Stimulated activated CD8-positive, alpha-beta memory T cell treated with anti-CD3 and anti-CD28 coated beads, Interleukin-4, amount 100 ng/mL, for 48 hours (primary cell): ENCODE measurements around the gene CRTAC1.

Experiments
- DNase-seq: peaks from one replicate; pipeline ENCODE4 v3.0.0-alpha.2; 2020

The CRTAC1 gene

DNA sequence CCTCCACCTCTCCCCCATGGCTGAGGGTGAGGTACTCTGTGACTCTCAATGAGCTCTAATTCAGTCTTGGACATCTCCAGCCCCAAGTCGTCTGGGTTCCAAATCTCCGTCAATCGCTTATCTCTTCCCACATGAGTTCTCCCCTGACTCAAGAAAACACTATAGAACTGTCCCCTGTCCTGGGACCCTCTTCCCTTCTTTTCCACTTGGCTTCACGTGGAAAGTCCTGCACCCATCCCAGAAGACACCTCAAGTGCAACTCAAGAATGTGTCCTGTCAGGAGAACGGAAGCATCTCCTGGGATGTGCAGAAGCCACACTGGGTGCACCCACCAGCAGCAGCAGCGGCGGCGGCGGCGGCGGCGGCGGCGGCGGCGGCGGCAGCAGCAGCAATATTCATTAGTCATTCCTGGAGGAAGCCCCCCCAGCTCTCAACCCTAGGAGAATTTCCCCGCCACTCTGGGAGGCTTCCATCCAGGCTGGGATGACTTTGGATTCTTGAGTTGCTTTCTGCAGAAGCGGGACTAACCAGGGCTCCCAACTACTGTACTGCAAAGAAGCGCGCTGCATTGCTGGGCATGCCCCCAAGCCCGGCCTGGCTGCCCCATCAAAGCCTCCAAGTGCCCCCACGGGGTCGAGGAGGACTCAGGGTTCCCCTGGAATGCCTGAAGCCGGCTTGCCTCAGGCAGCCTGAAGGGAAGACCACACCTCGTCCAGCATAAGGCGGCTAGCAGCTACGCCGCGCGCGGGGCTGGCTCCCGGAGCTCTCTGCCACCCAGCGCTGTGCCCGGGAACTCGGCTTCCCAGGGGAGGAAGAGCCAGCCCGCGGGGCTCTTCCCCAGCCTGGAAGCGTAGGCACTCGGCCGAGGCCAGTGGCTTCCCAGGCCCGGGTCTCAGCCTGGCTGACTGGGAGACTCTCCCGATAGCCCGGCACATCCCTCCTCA, 1.0 kb downstream of the CRTAC1 start:
- DNase-seq: no peak

DNA sequence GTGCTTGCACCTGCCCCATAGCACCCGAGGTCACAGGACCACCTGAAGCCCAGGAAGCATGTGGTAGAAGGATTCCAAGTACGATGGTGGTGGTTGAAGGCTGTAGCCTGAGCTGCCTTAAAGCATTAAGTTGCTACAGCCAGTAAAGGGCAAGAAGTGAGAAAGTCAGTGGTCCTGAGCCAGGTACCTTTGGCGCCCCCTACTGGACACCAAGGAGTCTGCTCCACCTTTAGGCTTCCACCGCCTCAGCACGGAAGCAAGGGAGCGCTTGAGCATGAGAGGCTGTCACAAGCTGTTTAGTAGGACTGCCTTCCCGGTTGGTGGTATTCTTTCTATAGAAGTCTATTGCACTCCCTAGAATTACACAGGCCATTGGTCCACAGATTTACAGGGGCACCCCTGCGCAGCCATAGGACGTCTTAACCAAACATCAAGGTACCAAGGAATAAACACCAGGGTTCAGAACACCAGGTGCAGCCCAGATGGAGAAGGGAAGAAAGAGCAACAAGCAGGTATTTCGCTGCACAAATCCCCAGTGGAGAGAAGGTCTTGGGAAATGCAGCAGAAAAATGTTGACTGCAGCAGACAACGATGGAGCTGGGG, 2.2 kb downstream of the CRTAC1 start:
- DNase-seq: peak; percentile 82

DNA sequence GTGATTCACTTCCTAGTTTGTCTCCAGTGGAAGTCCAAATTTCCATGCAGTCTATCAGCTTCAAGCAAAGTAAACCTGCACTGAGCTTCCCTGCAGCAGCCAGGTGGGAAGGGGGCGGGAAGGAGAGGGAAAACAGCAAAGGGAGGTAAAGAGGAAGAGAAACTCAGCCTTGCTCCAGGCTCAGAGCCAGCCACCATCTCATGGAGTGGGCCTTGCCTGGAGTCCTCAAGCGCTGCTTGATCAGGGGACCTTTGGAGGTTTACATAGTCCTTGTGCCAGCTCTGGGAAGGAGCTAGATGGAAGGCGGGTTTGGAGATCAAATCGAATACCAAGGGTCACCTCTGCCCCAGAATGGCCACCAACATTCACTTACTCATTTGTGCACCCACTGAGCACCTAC, 7.4 kb downstream of the CRTAC1 start:
- no peak for DNase-seq

DNA sequence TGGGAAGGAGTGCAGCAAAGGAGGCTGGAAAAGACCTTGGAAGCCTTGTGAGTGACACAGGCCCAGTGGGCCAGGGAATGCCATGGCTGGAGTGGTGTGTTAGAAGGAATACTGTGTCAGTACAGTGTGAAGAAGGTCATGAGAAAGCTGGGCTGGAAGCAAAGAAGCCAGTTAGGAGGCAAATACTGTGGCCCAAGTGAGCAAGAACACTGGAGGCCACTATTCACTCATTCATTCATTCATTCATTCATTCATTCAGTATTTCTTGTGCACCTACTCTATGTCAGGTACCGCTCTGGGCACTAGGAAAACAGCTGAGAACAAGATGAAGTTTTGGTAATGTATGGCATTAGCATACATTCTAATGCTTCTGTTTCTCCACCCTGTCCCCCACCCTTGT, 9.6 kb downstream of the CRTAC1 start:
- DNase-seq: no peak

DNA sequence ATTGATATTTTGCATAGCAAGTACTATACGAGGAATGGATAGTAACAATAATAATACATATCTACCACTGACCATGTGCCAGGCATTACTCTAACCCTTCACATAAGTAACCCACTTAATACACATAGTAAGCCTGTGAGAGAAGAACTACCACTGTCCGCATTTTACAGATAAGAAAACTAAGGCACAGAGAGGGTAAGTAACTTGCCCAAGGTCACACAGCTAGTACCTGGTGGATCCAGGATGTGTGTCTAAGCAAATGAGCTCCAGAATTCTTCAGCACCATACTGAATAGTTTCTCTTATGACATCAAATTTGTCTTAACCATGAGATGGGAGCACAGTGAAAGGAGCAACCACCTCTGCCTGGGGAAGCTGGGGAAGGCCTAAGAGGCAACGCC, 10.2 kb downstream of the CRTAC1 start:
- DNase-seq: no peak

DNA sequence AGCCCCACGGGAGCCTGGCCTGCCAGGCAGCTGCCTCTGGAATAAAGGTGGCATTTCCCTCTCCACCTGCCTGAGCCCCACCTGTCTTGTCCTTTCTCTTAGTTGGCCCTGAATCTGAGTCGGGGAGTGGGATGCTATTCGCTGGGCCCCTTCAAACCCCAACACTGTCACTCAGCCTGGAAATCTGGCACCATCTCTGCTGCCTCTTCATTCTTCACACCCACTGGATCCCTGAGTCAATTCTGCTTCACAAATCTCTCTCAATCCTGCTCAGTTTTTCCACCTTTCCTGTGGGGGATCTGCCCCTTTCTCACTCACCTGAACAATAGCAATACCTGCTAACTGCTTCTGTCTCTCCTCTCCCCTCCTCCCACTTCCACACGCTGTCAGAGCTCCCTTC, 10.6 kb downstream of the CRTAC1 start:
- no peak for DNase-seq

DNA sequence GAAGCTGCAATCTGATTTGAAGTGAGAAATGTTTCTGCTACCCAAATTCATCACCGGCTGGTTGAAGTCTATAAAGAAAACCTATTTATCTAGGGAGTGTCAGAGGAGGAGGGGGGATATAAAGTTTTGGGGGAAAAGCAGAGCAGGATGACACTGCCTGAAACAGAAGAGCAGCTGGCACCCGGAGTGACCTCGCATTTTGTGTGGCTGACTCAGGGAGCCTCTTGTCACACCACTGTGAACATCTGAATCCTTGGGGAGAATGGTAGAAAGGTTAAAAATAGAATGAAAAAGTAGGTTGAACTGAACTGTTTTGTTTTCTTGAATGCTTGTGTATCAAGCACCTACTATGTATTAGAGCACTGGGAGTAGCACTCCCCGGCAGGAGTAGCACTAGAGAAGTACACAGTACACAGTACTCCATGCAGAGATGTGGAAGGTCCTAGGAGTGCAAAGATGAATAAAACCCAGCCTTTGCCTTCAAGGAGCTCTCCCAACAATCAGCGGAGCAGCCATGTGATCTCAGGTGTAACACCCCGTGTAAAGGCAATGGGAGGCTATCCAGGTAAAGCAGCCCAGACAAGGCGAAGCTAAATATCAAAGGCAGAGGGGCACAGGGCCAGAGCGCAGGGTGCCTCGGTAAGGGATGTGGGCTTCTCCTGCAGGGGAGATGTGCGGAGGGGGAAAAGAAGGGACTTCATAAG, 13.5 kb downstream of the CRTAC1 start:
- no peak for DNase-seq

DNA sequence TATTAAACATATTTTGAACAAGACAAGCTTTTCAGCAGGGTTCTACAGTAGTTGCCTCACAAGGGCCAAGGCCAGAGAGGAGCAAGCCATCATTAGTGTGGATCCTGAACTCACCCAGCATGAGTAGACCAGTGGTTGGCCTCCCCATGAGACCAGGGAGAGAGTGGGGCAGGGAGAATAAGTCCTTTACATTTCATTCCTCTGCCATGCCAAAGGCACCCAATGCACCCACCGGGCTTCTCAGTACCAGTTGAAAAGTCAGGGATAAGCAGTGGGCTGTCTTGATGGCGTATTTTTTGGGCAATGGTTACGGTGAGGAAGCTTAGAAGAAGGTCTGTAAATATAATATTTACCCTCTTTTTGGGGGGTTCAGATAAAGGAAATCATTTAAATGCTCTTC, 16.6 kb downstream of the CRTAC1 start:
- DNase-seq: no peak

DNA sequence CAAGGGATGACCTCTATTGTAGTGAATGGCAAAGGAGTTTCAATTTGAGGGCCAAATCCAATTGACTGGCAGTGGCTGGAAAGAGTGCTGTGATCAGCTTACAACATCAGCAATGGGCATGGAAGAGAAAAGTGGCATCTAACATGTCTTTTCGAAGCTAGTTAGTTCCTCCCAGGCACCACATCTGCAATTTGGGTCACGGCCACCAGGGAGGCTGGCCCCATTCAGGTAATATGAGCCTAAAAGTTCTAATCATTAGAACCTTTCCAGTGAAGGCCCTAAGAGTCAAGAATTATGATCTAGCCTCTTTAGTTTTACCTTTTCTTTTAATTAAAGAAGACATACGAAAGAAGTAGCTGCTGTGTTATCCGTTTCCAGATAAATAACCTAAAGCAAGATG, 17.3 kb downstream of the CRTAC1 start:
- no peak for DNase-seq

DNA sequence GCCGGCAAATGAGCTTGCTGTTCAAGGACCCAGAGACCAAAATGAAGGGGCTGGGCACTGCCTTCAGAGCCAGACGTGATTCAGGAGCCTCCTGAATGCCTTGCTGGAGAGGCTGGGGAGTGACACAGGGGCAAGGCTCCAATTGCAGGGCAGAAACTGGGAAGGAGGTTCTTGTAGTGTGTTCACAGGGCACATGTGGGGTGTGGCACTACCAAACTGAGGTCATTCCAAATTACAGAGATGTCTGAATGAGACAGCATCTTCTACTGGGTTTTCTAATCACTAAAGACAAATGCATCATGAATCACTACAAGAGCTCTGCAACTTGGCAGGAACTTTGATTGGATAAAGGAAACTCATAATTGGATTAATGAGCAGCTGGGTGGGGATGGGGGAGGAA, 17.8 kb downstream of the CRTAC1 start:
- DNase-seq: no peak

DNA sequence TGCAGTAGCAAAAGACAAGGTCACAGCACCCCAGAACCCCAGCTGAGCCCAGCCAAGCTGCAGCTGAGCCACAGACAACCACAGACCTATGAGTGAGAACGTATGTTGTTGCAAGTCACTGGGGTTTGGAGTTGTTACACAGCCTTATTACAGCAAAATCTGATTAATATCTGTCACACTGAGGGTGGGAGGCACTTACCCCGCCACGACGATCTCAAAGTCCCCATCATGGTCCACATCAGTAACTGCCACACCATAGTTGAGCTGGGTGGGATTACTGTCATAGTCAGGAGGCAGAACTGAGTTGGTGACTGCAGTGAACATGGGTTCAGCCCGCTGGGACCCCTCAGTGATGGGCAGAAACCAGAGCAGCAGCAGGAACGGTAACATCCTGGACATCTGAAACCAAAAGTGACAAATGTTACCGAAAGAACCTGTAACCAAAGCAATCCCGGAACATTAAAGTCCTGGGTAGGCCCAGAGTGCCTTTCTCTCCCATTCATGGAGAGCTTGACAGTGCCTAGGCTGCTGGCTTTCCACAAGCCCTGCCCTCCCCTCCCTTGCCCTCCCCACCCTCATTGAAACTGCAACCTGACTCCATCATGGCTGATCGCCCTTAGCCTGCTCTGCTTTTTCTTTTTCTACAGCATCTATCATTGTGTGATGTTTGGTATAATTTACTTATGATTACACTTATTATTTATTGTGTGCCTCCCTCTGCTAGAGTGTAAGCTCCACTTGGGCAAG, 19.3 kb downstream of the CRTAC1 start:
- DNase-seq: no peak

DNA sequence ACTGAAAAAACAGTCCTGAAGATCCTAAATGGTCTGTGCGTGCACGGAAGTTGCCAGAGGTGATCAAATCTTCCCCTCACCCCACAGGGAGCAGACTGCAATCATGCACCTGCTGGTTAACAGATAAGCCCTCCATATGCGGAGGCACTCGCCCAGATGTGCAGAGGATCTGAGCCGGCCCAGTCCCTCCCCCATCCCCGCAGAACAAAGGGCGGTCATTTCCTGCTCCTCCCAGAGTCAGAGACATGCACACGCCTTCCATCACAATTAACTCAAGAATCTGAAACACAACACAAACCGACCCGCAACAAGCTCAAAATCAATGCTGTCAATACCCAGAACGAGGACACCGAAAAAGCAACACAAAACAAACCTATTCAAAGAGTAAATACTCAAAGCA, 24.2 kb downstream of the CRTAC1 start:
- no peak for DNase-seq

DNA sequence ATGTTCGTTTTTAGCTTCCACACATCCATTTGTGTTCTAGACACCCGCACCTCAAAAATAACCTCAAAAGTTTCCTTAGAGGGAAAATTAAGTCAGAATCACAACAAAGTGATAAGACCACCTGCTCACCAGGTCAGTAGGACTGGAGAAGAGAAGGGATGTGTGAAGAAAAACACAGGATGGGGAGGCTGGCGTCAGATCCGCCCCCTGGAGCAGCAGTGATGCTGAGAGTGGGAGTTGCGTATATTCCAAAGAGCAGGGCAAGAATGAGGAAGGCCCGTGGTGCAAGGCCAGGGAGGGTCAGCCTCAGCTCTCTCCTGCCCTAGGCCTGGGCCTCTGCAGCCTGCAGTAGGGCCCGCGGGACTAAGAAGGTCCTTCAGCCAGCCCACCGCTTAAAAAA, 28.7 kb downstream of the CRTAC1 start:
- no peak for DNase-seq

DNA sequence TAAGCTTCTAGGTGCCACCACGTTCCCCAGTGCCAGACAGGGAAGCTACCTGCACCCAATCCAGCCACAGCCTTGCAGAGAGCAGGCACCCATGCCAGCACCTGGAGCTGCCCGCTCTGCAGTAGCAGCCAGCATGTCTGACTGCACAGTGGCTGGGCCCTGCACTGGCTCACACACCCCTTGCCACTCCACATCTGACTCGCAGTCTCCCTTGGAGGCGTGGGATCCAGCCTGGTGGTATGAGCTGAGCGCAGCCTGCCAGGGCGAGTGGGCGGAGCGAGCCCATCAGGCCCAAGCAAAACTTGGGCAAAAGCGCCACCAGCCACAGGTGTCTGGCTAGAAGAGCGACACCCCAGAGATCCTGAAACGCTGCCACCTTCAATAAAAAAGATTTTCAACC, 30.1 kb downstream of the CRTAC1 start:
- no peak for DNase-seq

DNA sequence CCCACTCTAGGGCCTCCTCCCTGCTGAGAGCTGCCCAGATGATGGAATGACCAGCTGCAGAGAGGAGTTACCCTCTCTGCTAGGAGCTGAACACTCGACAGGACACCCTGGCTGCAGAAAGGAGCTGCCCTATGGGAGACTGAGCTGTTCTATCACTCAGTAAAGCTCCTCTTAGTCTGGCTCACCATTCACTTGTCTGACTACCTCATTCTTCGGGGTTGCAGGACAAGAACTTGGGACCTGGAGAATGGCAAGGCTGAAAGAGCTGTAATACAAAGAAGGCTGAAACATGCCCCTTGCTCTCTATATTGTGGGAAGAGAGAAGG, 30.5 kb downstream of the CRTAC1 start:
- DNase-seq: no peak

DNA sequence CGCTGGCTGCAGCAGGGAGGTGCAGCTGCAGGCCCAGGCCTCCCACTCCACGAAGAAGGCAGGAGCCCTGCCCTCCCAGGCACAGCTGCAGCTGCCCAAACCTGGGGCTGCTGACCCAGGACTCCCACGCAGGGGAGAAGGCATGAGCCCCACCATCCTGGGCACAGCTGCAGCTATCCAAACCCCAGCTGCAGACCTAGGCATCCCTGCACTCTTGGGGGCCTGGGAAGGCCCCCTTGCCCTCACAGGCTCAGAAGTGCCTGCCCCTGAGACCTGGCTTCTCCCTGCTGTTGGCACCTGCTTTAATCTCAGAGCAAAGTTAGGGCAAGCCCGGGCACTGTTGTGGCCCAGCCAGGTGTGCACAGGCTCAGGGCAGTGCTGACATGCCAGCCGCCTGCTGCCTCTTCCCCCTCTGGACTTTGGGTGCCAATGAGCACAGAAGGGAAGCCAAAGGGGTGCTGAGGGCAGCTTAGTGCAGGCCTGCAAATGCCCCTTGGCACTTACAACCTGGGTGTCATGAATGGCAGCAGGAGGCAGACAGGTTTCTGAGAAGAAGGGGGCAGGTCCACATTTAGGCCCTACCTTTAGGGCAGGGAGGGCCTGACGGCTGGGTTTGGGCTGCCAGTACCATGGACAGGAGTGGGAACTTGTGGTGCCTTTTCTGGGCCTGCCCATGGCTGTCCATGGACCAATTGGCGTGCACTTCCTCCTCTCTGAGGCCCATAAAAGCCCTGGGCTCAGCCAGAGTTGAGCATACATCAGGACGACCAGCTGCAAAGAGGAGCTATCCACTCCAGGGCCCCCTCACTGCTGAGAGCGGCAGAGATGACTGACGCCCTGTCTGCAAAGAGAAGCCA, 31.1 kb downstream of the CRTAC1 start:
- no peak for DNase-seq

DNA sequence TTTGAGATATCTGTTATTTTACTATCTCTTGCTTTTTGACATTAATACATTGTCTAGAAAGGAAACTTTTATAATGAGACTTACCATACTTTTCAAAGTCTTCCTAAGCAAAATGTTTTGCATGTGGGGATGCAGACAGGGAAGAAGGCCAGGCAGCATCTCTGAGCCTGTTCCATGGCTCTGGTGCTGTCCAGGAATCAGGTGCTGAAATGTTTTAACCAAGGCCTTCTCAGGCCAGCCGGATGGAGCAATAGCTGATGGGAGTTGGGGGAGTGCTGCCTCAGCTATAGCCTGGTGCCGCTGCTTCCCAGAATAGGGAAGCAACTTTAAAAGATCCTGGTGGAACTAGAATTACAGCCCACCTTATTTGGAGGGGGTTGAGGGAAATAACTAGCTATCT, 38.5 kb downstream of the CRTAC1 start:
- DNase-seq: no peak

DNA sequence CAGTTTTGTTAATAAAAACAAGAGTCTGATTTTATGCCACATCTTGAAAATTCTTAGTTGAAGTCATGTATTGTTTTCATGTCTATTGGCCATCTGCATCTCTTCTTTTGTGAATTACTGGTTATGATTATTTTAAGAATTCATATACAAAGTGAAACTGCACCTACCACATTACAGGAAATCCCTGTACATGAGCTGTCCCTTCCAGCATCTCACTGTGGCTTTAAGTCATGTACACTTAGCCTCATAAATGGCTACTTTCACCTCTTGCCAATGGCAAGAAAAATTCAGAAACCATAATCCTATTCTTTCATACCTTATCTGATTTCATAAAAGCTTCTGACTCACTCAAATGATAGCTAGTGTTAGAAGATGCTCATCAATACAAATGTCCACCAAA, 48.6 kb downstream of the CRTAC1 start:
- no peak for DNase-seq

DNA sequence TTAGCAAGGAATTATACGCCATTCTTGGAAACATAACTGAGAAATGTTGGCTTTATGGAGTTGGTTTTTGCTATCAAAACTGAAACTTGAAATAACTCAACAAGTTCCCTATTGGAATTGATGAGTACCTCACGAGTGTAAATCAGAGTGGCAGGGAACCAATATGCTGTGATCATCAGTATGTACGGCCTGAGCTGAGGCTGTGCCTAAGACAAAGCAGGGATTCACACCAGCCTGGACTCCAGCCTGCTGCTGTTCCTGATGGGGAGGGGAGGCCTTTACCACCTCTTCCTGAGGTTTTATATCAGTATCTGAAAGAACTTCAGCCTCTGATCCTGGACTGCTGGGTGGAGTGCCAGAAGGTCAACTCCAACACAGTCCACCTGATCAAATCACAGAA, 52.7 kb downstream of the CRTAC1 start:
- no peak for DNase-seq

DNA sequence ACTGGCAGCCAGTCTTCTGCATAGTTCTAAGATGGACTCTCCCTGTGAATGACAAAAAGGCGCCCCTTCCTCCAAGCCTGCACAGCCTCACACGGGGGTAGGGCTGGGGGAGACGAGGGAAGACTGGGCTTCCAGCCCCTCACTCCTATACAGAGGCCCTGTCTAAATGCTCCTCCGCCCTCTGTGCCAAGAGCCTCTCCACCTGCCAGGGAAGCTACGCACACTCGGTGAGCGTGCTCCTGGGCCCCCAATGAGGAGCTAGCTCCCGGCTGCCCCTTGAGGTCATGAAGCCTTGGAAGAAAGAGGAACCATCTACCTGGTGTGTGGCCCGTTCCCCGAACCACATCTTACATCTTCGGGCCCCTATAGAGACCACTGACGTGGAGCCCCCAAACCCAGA, 54.8 kb downstream of the CRTAC1 start:
- no peak for DNase-seq

DNA sequence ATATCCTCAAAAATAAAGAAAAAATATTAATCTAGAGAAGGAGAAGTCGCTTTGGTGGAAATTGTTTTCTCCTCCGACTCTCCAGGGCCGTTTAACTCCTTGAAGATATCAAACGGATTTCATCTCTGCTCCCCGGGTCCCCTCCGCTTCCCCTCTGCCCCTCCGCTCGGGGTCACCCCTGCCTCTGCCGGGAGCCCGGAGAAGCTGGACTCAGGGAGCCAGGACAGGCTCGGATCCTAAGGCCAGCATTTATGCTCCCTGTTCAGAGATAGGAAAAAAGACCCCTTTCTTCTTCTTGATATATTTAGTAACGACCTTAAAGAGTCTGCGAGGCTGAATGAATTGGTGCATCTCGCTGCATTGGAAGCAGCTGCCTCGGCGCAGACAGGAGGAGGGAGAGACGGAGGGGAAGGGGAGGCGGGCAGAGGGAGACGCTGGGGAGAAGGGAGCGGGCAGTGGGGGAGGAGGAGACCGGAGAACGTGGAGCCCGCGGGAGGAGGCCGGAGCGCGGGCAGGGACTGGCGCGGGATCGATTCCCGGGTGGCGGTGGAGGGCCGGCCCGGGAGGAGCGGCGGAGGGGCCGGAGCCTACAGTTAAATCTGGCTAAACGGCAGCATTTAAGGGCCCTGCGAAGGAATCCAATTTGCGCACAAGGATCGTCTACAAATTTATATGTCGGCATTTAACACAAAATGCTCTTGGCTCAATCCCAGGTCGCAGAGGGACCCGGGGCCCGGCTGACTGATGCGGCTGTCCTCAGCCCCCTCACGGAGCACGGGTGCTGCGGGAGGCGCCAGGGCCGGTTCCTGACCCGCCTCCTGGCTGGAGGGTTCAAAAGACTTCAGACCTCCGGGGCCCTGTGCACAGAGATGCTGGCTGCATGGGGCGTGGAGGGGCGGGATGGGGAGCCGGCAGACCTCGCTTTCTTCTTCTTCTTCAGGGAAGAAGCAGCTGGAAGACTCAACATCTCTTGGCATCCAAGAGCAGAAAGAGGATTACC, 55.6 kb downstream of the CRTAC1 start:
- DNase-seq: no peak
